AG08395 (cell line): Measurements from ENCODE around the gene SLC66A1.

ENCODE experiments used
- DNase-seq: peaks from one replicate; pipeline ENCODE4 v3.0.0; 2012; ENCODE audit warnings: mixed read lengths, low spot score

Gene SLC66A1

GRCh38 chr1:19363536-19364152 is 51.5 kb downstream of the SLC66A1 start:
- no peak for DNase-seq

GRCh38 chr1:19365721-19366120 is 53.6 kb downstream of the SLC66A1 start:
- peak; percentile 80 for DNase-seq

- no peak for DNase-seq
These were observed 54.7 kb downstream of the SLC66A1 start for GRCh38 chr1:19366599-19367536.

GRCh38 chr1:19367584-19368041 is 55.5 kb downstream of the SLC66A1 start:
- no peak for DNase-seq

- no peak for DNase-seq
These were observed 55.9 kb downstream of the SLC66A1 start for GRCh38 chr1:19368050-19368449.

GRCh38 chr1:19368964-19369363 is 56.8 kb downstream of the SLC66A1 start:
- DNase-seq, result no peak

GRCh38 chr1:19369396-19370090 is 57.4 kb downstream of the SLC66A1 start:
- no peak for DNase-seq

GRCh38 chr1:19370453-19371170 is 58.5 kb downstream of the SLC66A1 start:
- no peak for DNase-seq

- no peak for DNase-seq
These were observed 59.4 kb downstream of the SLC66A1 start for GRCh38 chr1:19371226-19372135.

- DNase-seq, result peak; percentile 56
These were observed 60.0 kb downstream of the SLC66A1 start for GRCh38 chr1:19372136-19372514.

GRCh38 chr1:19372602-19373001 is 60.5 kb downstream of the SLC66A1 start:
- peak; percentile 76 for DNase-seq

- peak; percentile 54 for DNase-seq
These were observed 61.3 kb downstream of the SLC66A1 start for GRCh38 chr1:19373211-19374082.

GRCh38 chr1:19374083-19374801 is 62.1 kb downstream of the SLC66A1 start:
- no peak for DNase-seq

GRCh38 chr1:19374926-19375325 is 62.8 kb downstream of the SLC66A1 start:
- peak; percentile 75 for DNase-seq

- DNase-seq, result no peak
These were observed 63.7 kb downstream of the SLC66A1 start for GRCh38 chr1:19375631-19376400.

GRCh38 chr1:19376428-19377372 is 64.6 kb downstream of the SLC66A1 start:
- no peak for DNase-seq
